CD4-positive, alpha-beta T cell (primary cell): Measurements from ENCODE around the gene GADD45A. TPM values are rescaled to one million over a fixed set of nuclear protein-coding genes. Genes with fewer than 3 reads are reported as not detected.

Experiments used
- ATAC-seq: fragments of 200-7000 bp; cut with Tn5 transposase; one replicate; pipeline ENCODE4 v1.10.0; 2022; ENCODE audit warnings: mild to moderate bottlenecking; ENCODE audit not compliant: poor library complexity
- CTCF ChIA-PET: fragments of 350-600 bp; sonication (Branson Sonifier 250); formaldehyde crosslinking; loops from one replicate; lab custom pipeline; 2021; ENCODE audit warnings: antibody characterized with exemption, inconsistent platforms; lab: Charles Lee
- POLR2A ChIA-PET: fragments of 350-600 bp; sonication (Branson Sonifier 250); formaldehyde crosslinking; loops from one replicate; lab custom pipeline; 2021; ENCODE audit warnings: antibody characterized with exemption, inconsistent platforms; lab: Charles Lee
- DNase-seq, 14 experiments: peaks; one replicate each; pipeline ENCODE4 v3.0.0-alpha.2; 2013 to 2020; ENCODE audit warnings: mixed read lengths in 2 of 14
- H3K27ac ChIP-seq, 2 donors: one replicate each; pipeline versions ENCODE4 v1.5.1 to v1.7.0; 2013; ENCODE audit warnings: low read length in 2 of 2, low read depth in 1 of 2, mild to moderate bottlenecking in 1 of 2
- H3K27me3 ChIP-seq, 2 experiments: 1 replicate in 1 of 2; 2 replicates in 1 of 2; pipeline versions ENCODE4 v1.6.1 to v1.7.0; 2013; ENCODE audit warnings: low read length in 2 of 2, control low read depth in 1 of 2, mild to moderate bottlenecking in 1 of 2, moderate library complexity in 1 of 2; ENCODE audit not compliant: insufficient read depth in 2 of 2, control insufficient read depth in 1 of 2
- H3K36me3 ChIP-seq: one replicate; pipeline ENCODE4 v1.6.1; 2013; ENCODE audit warnings: low read length, control low read depth; ENCODE audit not compliant: insufficient read depth
- H3K4me1 ChIP-seq: one replicate; pipeline ENCODE4 v1.6.1; 2013; ENCODE audit warnings: low read length, control low read depth; ENCODE audit not compliant: insufficient read depth
- H3K4me3 ChIP-seq: one replicate; pipeline ENCODE4 v1.5.1; 2013; ENCODE audit warnings: mild to moderate bottlenecking, low read length, moderate library complexity
- H3K9me3 ChIP-seq, 2 experiments: 1 replicate in 1 of 2; 2 replicates in 1 of 2; pipeline versions ENCODE4 v1.6.1 to v1.7.0; 2013; ENCODE audit warnings: low read length in 2 of 2, mild to moderate bottlenecking in 2 of 2, control low read depth in 1 of 2, moderate library complexity in 1 of 2; ENCODE audit not compliant: control insufficient read depth in 1 of 2, insufficient read depth in 1 of 2
- H3K27ac Mint-ChIP-seq: one replicate; pipeline ENCODE4 v1.8.0; 2020; ENCODE audit warnings: mixed read lengths
- H3K27me3 Mint-ChIP-seq: one replicate; pipeline ENCODE4 v1.8.0; 2021; ENCODE audit warnings: mixed read lengths
- H3K36me3 Mint-ChIP-seq: one replicate; pipeline ENCODE4 v1.8.0; 2021; ENCODE audit warnings: low read depth, mixed read lengths
- H3K4me1 Mint-ChIP-seq: one replicate; pipeline ENCODE4 v1.8.0; 2021; ENCODE audit warnings: low read depth, mixed read lengths
- H3K4me3 Mint-ChIP-seq: one replicate; pipeline ENCODE4 v1.8.0; 2020; ENCODE audit warnings: mild to moderate bottlenecking, mixed read lengths
- H3K9me3 Mint-ChIP-seq: one replicate; pipeline ENCODE4 v1.8.0; 2020; ENCODE audit warnings: mixed read lengths
- intact Hi-C, 2 experiments: fragments of 100-400 bp; cut with DNase I in 1 of 2; cut with micrococcal nuclease in 1 of 2; formaldehyde crosslinking; loops; one replicate each; pipeline versions ENCODE4 v1.15.1 to v1.9.0; 2023 to 2025; cut with DNase I, micrococcal nuclease
- total RNA-seq, 174 experiments: library from RNA in 2 of 174; stranded (reverse) in 2 of 174; gene quantifications; one replicate each; pipeline ENCODE4 v1.2.3 and lab custom pipeline; 2021 to 2026
- TF ChIP-seq, protein P1 (sequence below): fragments of 200-600 bp; IDR thresholded peaks from one replicate; pipeline ENCODE4 v1.8.0; 2022; ENCODE audit warnings: antibody characterized with exemption, mild to moderate bottlenecking

Gene GADD45A
- total RNA-seq, 2 experiments from 2014 or later = 136 to 140 TPM

DNA sequence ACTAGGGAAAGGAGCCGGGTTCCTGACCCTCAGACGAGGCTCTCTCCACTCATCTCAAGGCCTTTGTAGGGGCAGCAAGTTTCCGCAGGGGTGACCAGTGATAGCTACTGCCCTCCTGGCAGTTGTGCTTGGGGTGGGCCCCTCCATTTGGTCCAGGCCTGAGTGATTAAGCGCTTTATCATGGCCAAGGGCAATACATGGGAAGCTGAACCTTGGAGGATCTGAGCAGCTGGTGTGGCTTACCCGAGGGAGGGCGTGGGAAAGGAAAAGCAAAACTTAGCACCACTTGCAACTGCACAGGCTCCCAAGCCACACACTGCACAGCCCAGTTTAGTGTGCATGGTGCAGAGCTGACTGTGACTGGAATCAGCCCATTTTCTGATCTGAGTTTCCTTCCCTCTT lies 47.8 kb downstream of the GADD45A start:
- Histone ChIP-seq H3K27me3 (no peaks in the 10 kb centered on the region), H3K4me1 (peaks cover 19% of the 10 kb centered on the region), H3K9me3 (no peaks in the 10 kb centered on the region), H3K4me3 (no peak overlapping the region), H3K27ac (no peak overlapping the region), H3K36me3 (no peaks in the 10 kb centered on the region)
- CTCF ChIA-PET = no interaction called here
- Mint-ChIP-seq H3K4me1 (peaks cover 27% of the 10 kb centered on the region), H3K36me3 (no peaks in the 10 kb centered on the region), H3K27ac (no peak overlapping the region), H3K9me3 (no peaks in the 10 kb centered on the region), H3K27me3 (no peaks in the 10 kb centered on the region), H3K4me3 (no peak overlapping the region)
- TF ChIP-seq, protein P1, sequence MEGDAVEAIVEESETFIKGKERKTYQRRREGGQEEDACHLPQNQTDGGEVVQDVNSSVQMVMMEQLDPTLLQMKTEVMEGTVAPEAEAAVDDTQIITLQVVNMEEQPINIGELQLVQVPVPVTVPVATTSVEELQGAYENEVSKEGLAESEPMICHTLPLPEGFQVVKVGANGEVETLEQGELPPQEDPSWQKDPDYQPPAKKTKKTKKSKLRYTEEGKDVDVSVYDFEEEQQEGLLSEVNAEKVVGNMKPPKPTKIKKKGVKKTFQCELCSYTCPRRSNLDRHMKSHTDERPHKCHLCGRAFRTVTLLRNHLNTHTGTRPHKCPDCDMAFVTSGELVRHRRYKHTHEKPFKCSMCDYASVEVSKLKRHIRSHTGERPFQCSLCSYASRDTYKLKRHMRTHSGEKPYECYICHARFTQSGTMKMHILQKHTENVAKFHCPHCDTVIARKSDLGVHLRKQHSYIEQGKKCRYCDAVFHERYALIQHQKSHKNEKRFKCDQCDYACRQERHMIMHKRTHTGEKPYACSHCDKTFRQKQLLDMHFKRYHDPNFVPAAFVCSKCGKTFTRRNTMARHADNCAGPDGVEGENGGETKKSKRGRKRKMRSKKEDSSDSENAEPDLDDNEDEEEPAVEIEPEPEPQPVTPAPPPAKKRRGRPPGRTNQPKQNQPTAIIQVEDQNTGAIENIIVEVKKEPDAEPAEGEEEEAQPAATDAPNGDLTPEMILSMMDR = no peak
- intact Hi-C loops = no loop called here
- POLR2A ChIA-PET = interaction anchor here (3.8 kb wide), 1 partner anchor 47 kb away, joined by 18 read pairs; the partner anchor contains the start of gene GADD45A
- no peak for DNase-seq
- ATAC-seq = no peak

DNA sequence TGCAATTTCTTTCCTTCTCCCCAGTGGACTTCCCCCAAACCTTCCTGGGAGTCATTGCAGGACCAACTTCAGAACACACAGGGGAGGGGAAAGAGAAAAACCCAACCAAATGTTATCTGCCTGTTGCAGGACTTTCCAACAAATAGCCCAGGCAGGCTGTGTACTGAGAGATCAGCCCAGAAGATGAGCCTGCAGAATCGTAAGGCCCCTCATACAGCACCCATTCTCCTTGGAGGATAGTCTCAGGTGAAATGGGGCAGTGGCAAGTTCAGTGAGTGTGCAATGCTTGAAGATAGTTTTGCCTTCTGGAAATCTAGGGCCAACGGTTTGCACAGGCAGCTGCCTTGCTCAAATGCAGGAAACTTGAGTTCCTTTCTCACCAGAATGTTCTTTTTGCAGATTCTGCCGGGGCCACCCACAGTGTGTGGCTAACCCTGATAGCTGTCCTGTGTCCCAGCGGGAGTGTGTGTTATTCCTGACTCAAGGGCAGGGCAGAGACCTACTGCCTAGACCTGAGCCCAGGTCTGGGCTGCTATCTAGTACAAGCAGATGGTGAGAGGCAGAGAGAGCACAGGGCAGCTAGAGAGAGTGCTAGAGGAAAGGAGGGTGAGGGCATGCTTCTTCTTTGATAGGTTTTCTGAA lies 48.8 kb downstream of the GADD45A start:
- no peak for ATAC-seq
- Mint-ChIP-seq H3K4me3 (no peak overlapping the region), H3K27ac (peak overlapping the region; percentile 56), H3K4me1 (peaks cover 27% of the 10 kb centered on the region), H3K36me3 (no peaks in the 10 kb centered on the region), H3K27me3 (no peaks in the 10 kb centered on the region), H3K9me3 (no peaks in the 10 kb centered on the region)
- ChIA-PET POLR2A (interaction anchor here (3.8 kb wide), 1 partner anchor 48 kb away, joined by 18 read pairs; the partner anchor contains the start of gene GADD45A), CTCF (interaction anchor here (0.6 kb wide), 1 partner anchor 33 kb away, joined by 3 read pairs; no protein-coding TSS in a partner anchor)
- H3K9me3 ChIP-seq = no peaks in the 10 kb centered on the region
- H3K27ac ChIP-seq = no peak overlapping the region
- no peak for DNase-seq
- H3K4me3 ChIP-seq = no peak overlapping the region
- TF ChIP-seq, protein P1 = no peak
- intact Hi-C loops = no loop called here
- H3K36me3 ChIP-seq = no peaks in the 10 kb centered on the region
- H3K27me3 ChIP-seq = no peaks in the 10 kb centered on the region
- H3K4me1 ChIP-seq = peaks cover 19% of the 10 kb centered on the region

DNA sequence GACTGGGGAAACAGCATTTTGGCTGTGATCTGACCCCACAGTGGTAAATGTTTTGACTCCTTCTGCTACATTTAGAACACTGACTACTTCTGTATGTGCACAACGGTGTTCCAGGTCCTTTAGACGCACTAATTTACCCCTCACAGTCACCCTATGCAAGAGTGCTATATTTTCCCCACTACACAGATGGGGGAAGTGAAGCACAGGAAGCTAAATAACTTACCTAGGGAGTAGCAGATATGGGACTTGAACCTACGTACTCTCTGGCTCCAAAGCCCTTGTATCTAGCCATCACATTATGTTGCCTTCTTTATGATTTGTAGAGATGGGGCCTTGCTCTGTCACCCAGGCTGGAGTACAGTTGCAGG lies 49.3 kb downstream of the GADD45A start:
- TF ChIP-seq, protein P1 = no peak
- Mint-ChIP-seq H3K27me3 (no peaks in the 10 kb centered on the region), H3K9me3 (no peaks in the 10 kb centered on the region), H3K4me3 (no peak overlapping the region), H3K27ac (peak overlapping the region; percentile 56), H3K4me1 (peaks cover 27% of the 10 kb centered on the region), H3K36me3 (no peaks in the 10 kb centered on the region)
- POLR2A ChIA-PET = interaction anchor here (3.8 kb wide), 1 partner anchor 49 kb away, joined by 18 read pairs; the partner anchor contains the start of gene GADD45A
- CTCF ChIA-PET = interaction anchor here (0.6 kb wide), 1 partner anchor 33 kb away, joined by 3 read pairs; no protein-coding TSS in a partner anchor
- intact Hi-C loops = no loop called here
- H3K4me3 ChIP-seq = no peak overlapping the region
- H3K27me3 ChIP-seq = no peaks in the 10 kb centered on the region
- H3K4me1 ChIP-seq = peaks cover 19% of the 10 kb centered on the region
- H3K36me3 ChIP-seq = no peaks in the 10 kb centered on the region
- no peak overlapping the region for H3K27ac ChIP-seq
- no peak for ATAC-seq
- no peaks in the 10 kb centered on the region for H3K9me3 ChIP-seq
- DNase-seq = no peak
